DMS53 treated with DMSO at 0.1 percent for 48 hours (cell line): ENCODE data around the gene VTI1A.

ENCODE experiments used
- DNase-seq: peaks from one replicate; lab custom pipeline; 2025; ENCODE audit not compliant: unreplicated experiment; lab: John Stamatoyannopoulos, UW

VTI1A gene

DNA sequence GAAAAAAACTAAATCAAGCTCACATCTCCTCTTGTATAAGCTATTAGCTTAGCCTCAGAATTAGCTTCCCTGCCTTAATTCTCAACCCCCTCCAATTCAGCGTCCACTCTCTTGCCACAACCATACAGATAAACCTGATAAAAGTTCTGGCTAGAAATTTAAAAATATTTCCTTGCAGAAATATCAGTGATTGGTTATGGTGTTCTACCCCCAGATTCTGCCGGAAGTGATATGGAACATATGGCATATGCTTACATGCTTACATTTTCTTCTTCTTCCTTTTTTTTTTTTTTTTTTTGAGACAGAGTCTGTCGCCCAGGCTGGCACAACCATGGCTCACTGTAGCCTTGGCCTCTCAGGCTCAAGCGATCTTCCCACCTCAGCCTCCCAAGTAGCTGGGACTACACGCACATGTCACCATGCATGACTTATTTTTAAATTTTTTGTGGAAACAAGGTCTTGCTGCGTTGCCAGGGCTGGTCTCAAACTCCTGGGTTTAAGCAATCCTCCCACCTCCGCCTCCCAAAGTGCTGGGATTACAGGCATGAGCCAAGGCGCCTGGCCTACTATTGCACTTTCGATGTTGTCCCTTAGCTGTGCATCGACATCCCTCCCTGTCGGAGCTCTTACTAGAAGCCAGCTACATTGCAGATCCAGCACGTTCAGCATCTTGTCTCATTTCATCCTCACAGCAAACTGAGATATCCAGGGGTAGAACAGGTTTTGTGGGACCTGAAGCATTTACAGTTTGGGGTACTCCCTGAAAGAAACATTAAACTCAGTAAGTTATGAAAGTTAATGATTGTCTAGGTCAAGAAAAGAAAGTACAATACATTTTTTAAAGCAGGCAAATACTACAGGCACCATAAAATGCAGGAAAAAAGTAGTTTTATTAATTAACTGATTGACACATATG, 297.4 kb downstream of the VTI1A start:
- no peak for DNase-seq

DNA sequence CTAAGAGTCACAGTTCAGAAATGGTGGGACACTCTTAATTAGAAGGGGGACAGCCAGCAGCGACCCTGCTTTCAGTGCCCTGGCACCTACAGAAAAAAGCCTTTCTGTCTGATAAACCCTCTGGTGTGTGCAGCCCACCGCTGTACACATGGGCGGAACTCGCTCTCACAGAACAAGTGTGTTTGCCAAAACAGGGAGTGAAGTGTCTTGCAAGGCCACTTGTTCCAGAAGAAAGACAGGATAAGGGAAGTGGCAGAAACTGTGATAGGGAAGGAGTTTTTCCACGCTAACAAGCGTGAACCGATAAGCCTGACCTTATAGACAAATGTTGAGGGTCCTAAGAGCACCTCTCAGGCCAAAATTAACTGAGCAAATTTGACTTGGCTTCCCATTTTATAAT, 299.3 kb downstream of the VTI1A start:
- no peak for DNase-seq

DNA sequence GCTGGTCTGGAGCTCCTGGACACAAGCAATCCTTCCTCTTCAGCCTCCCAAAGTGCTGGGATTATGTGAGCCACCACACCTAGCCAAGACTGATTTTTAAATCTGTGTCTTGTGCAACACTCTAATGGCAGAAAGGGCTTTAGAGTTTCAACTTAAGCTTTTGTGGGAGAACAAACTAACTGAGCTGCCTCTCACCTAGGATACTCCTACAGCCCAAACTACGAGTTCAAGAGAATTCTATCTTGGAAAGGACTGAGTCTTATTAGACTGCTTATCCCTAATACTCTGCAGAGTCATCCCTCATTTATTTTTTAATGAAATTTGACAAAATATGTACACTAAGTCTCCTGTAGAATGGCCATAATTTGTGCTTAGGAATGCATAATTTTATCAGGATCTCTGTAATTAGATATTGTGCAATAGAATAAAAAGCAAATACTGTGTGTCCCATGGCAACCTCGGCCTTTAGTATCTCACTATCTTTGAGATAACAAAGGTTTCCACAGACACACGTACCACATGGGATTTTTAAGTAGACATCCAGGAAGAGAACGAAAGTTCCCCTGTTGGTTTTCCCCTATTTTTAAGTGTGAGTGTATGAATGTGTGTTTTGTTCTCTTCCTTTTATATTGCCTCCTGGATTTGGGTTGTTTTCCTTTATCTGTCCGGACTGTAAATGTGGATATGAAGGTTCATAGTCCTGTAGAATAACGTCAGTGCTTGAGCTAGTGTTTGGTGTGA, 303.6 kb downstream of the VTI1A start:
- no peak for DNase-seq

DNA sequence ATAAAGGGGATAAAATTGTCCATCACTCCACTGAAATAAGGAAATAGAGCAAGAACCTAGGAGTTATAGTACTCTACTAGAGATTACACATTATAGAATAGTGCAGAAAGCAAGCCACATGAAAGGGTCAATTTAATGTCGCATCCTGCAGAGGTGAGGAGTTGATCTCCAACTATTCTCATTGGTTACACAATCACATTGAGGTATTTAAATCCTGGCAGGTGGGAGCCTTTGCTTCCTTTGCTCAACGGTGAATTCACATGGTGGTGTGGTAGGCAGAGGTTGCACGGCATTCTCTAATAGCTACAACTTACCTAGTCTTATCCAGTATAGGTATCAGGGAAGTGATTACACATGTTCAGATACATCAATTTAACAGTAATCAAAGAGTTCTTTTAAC, 304.6 kb downstream of the VTI1A start:
- no peak for DNase-seq

DNA sequence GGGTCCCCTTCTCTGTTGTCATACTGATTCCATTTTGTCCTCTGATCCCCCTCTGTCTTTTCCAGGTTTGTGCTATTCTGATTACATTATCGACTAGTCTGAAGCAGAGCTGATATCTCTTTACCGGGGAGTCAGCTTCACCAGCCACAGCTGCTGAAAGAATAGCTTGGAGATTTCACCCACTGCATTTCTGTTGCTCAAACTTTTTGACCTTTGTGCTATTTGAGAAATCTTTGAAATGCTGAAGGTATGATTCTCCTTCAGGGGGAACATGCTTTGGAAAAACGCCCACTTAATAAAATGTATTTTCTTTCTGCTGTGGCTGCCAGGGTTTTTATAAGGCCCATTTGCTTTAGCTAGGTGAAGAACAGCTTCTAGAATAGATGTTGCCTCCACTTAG, 305.3 kb downstream of the VTI1A start:
- DNase-seq: no peak

DNA sequence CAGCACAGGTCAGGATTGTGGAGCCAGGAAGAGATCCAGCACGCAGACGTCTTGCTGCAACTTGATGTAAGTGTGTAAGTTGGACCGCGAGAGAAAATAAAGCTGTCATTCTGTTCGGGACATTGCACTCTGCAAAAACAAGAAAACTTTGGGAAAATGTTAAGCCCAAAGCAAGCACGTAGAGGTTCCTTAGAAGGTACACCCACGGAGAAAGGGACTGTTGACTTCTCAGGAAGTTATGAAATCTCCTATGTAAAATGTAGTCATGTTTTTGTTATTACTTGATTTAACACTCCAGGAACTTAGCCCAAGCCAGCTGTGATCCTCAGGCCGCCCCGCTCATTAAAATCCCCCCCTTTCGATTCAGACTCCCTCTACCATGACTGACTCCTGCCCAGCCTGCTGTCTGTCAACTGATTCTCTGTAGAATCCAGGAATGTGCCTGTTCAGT, 307.0 kb downstream of the VTI1A start:
- no peak for DNase-seq

DNA sequence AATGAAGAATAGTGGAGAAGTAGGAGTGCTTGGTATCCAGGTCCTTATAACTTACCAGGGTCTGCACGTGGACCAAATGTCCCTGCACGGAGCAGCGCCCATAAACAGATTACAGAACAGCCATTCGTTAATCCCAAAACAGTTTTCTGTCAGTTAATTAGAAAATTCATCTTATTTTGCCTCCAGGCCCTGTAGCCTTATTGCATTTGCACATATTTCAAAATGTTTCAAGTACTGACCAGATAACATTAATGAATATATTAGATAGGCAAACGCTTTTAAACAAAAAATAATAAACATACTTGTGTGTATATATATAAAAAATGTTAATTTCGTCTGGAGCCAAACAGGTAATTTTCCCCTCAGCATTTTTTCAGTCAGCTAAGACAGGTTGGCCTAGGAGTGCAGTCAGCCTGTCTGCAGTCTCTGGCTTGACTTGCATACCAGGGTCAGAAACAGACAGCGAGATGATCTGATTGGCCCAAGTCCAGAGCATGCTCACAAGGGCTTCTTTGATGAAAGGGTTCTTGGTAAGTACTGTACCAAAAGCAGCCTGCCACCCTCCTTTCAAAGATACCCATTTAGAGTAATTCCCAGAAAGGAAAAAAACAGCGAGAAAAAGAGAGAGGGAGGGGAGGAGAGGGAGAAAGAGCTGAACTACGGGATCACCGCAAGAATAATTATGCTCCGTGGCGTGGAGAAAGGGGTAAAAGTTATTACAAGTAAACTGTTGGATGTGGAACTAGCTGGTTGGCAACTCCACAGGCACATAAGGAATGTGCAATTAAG, 308.6 kb downstream of the VTI1A start:
- DNase-seq: no peak

DNA sequence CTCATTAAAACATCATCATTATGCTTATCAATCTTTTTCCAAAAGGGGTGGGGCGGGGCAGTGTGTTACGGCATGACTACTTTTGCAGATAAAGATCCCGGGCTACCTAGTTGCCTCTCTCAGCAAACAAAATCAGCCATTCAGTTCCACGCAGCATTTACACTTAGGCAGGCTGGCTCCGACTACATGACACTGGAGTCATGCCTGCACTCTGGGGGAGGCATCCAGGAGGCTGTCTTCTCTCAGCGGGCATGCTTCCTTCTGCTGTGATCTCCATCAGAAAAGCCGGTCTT, 309.2 kb downstream of the VTI1A start:
- DNase-seq: no peak

GRCh38 chr10:112758961-112759360, 311.9 kb downstream of the VTI1A start:
- no peak for DNase-seq

- no peak for DNase-seq
Observed at GRCh38 chr10:112759496-112759895, 312.5 kb downstream of the VTI1A start.

GRCh38 chr10:112761256-112761655, 314.2 kb downstream of the VTI1A start:
- no peak for DNase-seq

- DNase-seq: no peak
Observed at GRCh38 chr10:112763916-112764520, 317.0 kb downstream of the VTI1A start.

DNA sequence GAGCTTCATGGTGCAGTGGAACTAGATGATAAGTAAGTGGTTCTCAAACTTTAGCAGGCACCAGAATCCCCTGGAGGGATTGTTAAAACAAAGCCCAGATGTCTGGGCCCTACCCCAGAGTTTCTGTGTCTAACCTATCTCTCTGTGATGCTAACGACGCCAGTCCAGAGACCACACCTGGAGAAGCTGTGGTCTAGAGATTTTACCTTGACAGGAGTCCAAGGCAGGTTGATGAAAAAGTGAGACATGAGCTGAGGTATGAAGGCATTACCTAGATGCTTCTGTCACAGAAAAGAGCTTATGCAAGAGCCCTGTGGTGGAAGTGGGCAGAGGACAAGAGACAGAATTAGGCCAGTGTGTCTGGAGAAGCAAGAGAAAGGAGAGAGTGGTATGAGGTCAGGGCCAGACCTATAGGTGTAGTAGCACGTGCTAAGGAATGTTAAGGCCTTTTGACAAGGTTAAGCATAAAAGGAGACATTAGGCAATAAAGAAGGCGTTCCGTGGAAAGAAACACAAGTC, 318.8 kb downstream of the VTI1A start:
- DNase-seq: no peak

DNA sequence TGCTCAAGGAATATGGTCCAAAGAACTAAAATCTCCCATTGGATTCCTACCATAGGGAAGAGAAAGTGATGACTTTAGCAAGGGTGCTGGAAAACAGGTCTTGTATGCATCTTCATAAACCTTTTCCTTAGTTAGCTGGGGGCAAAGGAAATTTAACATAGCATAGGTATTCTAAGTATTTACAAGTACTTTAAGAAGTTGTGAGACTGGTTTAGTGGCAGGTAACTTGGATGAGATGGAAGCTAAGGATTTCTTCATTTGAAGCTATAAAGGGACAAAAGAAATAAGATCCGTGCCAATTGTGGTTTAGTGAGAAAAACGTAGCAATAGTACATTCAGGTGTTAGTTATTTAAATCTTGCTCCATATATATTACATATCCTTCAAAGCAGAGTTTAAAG, 319.6 kb downstream of the VTI1A start:
- DNase-seq: no peak

DNA sequence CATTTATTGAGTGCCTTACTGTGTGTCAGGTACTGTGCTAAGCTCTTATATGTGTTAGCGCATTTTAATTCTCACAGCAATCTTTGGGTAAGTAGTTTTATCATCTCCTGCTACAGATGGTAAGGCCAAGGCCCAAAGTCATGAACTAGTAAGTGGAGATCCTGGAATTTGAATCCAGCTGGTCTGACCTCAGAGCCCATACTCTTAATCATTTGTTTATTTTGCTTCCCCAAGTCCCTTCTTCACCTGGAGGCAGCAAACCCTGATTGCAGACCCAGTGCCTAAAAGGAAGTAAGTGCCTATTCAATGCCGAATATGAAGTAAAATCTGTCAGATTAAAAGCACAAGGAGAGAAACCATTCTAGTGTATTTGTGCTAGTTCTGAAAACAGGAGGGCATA, 320.1 kb downstream of the VTI1A start:
- DNase-seq: no peak

- no peak for DNase-seq
Observed at GRCh38 chr10:112768121-112768520, 321.1 kb downstream of the VTI1A start.

GRCh38 chr10:112769081-112769480, 322.1 kb downstream of the VTI1A start:
- DNase-seq: no peak

GRCh38 chr10:112769611-112770370, 322.8 kb downstream of the VTI1A start:
- DNase-seq: no peak

- no peak for DNase-seq
Observed at GRCh38 chr10:112771733-112772132, 324.7 kb downstream of the VTI1A start.

GRCh38 chr10:112773783-112774182, 326.8 kb downstream of the VTI1A start:
- no peak for DNase-seq
